Suprapubic skin (tissue), 4 donors: ENCODE measurements around the gene SPACA6.

Source experiments
- CTCF ChIP-seq, 2 donors: fragments of 200-600 bp in 1 of 2; fragments of 450-650 bp in 1 of 2; sonication (generic) in 1 of 2; IDR thresholded peaks; one replicate each; pipeline ENCODE4 v1.5.1; 2016 to 2019; ENCODE audit warnings: antibody characterized with exemption in 2 of 2, mild to moderate bottlenecking in 1 of 2, moderate library complexity in 1 of 2
- EP300 ChIP-seq: sonication (generic); formaldehyde crosslinking; IDR thresholded peaks from one replicate; pipeline ENCODE4 v1.6.1; 2017; ENCODE audit warnings: antibody characterized with exemption
- POLR2A ChIP-seq, 2 donors: fragments of 450-650 bp; IDR thresholded peaks; one replicate each; pipeline ENCODE4 v1.6.1; 2017; ENCODE audit warnings: antibody characterized with exemption in 2 of 2, mild to moderate bottlenecking in 2 of 2, moderate library complexity in 2 of 2
- POLR2AphosphoS5 ChIP-seq, 3 donors: sonication (generic); formaldehyde crosslinking; IDR thresholded peaks; one replicate each; pipeline ENCODE4 v1.6.1; 2017; ENCODE audit warnings: antibody characterized with exemption in 3 of 3

GRCh38 chr19:51688671-51689571 lies 4.2 kb upstream of the SPACA6 start:
- peak in 1 of 2 donors; percentile 27 for TF ChIP-seq CTCF (IDR thresholded peaks at IDR 0.05)
- TF ChIP-seq POLR2AphosphoS5 (IDR thresholded peaks at IDR 0.05): no peak
- no peak for TF ChIP-seq POLR2A (IDR thresholded peaks at IDR 0.05)
- TF ChIP-seq EP300: no peak
